ENCODE measurements around the gene MGAT2.
"Not testable (repeated sequence)": the region's sequence is repeated elsewhere in the genome, so short reads cannot be mapped to it uniquely, and the experiment has no call there.

DNA sequence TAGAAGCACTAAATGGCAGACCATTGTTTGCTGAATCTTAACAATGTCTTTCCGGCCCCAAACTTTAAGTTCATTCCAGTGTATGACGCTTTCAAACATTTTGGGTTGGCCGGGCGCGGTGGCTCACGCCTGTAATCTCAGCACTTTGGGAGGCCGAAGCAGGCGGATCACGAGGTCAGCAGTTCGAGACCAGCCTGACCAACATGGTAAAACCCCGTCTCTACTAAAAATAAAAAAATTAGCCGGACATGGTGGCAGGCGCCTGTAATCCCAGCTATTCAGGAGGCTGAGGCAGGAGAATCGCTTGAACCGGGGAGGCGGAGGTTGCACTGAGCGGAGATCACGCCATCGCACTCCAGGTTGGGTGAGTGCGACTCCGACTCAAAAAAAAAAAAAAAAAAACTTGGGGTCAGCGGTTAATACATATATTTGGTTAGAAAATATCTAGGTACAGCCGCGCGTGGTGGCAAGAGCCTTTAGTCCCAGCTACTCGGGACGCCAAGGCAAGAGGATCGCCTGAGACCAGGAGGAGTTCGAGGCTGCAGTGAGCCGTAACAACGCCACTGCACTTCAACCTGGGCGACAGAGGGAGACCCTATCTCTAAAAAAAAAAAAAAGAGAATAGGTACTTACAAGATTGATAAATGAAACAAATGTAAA is 35.5 kb upstream of the MGAT2 start:
- TF ChIP-seq POLR2A (IDR thresholded peaks at IDR 0.05) = not testable (repeated sequence)
- TF ChIP-seq, protein P1, sequence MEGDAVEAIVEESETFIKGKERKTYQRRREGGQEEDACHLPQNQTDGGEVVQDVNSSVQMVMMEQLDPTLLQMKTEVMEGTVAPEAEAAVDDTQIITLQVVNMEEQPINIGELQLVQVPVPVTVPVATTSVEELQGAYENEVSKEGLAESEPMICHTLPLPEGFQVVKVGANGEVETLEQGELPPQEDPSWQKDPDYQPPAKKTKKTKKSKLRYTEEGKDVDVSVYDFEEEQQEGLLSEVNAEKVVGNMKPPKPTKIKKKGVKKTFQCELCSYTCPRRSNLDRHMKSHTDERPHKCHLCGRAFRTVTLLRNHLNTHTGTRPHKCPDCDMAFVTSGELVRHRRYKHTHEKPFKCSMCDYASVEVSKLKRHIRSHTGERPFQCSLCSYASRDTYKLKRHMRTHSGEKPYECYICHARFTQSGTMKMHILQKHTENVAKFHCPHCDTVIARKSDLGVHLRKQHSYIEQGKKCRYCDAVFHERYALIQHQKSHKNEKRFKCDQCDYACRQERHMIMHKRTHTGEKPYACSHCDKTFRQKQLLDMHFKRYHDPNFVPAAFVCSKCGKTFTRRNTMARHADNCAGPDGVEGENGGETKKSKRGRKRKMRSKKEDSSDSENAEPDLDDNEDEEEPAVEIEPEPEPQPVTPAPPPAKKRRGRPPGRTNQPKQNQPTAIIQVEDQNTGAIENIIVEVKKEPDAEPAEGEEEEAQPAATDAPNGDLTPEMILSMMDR (IDR thresholded peaks at IDR 0.05) = not testable (repeated sequence)
